ENCODE results near the gene BLTP3B. TPM values are rescaled to one million over a fixed set of nuclear protein-coding genes. Genes with fewer than 3 reads are reported as not detected.

Gene BLTP3B
- total RNA-seq, 4 donors from 2014 or later, result 7.1 to 21.9 (median 13.5) TPM

GRCh38 chr12:100174495-100174894, 31.8 kb upstream of the BLTP3B start:
- intact Hi-C loops (cut with DNase I), result no loop called here
- DNase-seq, result no peak

GRCh38 chr12:100173111-100173510, 30.4 kb upstream of the BLTP3B start:
- Histone ChIP-seq H3K4me1 (peaks cover 0 to 13% (median 0%) of the 10 kb centered on the region in 3 donors), H3K36me3 (peaks cover 0 to 8% (median 0%) of the 10 kb centered on the region in 3 donors), H3K27me3 (no peaks in the 10 kb centered on the region), H3K9me3 (no peaks in the 10 kb centered on the region), H3K4me3 (no peak overlapping the region), H3K27ac (no peak overlapping the region)
- WGBS, 2 donors, result 96% methylated on average over 5 of the region's 6 CpGs
- intact Hi-C loops (cut with DNase I), result no loop called here
- TF ChIP-seq POLR2A (IDR thresholded peaks at IDR 0.05) (no peak), CTCF (IDR thresholded peaks at IDR 0.05) (no peak)
- no peak for DNase-seq

More at GRCh38 chr12:100174495-100174894, 31.8 kb upstream of the BLTP3B start:
- Histone ChIP-seq H3K27ac (no peak overlapping the region), H3K4me1 (no peaks in the 10 kb centered on the region), H3K4me3 (no peak overlapping the region), H3K27me3 (no peaks in the 10 kb centered on the region), H3K36me3 (peaks cover 0 to 8% (median 0%) of the 10 kb centered on the region in 3 donors), H3K9me3 (no peaks in the 10 kb centered on the region)
- no peak for TF ChIP-seq CTCF (IDR thresholded peaks at IDR 0.05)
- TF ChIP-seq POLR2A (IDR thresholded peaks at IDR 0.05), result no peak

GRCh38 chr12:100171248-100171647, 28.6 kb upstream of the BLTP3B start:
- no peaks in the 10 kb centered on the region for H3K9me3 ChIP-seq
- H3K27me3 ChIP-seq, result no peaks in the 10 kb centered on the region
- TF ChIP-seq POLR2A (IDR thresholded peaks at IDR 0.05), result no peak
- TF ChIP-seq CTCF (IDR thresholded peaks at IDR 0.05), result no peak
- H3K4me1 ChIP-seq, result peaks cover 0 to 15% (median 0%) of the 10 kb centered on the region in 3 donors
- H3K36me3 ChIP-seq, result peaks cover 0 to 8% (median 0%) of the 10 kb centered on the region in 3 donors
- DNase-seq, result no peak
- no peak overlapping the region for H3K4me3 ChIP-seq
- H3K27ac ChIP-seq, result no peak overlapping the region
- intact Hi-C loops (cut with DNase I), result no loop called here

- no peaks in the 10 kb centered on the region for H3K27me3 ChIP-seq
- no peak for DNase-seq
- intact Hi-C loops (cut with DNase I), result no loop called here
- WGBS, 2 donors, result 80 to 88% methylated on average over 1 to 2 of the region's 7 CpGs
- H3K4me3 ChIP-seq, result no peak overlapping the region
- no peak for TF ChIP-seq POLR2A (IDR thresholded peaks at IDR 0.05)
- TF ChIP-seq CTCF (IDR thresholded peaks at IDR 0.05), result no peak
- no peak overlapping the region for H3K27ac ChIP-seq
- H3K9me3 ChIP-seq, result no peaks in the 10 kb centered on the region
- H3K4me1 ChIP-seq, result peaks cover 0 to 15% (median 0%) of the 10 kb centered on the region in 3 donors
- H3K36me3 ChIP-seq, result peaks cover 0 to 8% (median 0%) of the 10 kb centered on the region in 3 donors
Measured at GRCh38 chr12:100170313-100170858, 27.7 kb upstream of the BLTP3B start.

- H3K4me3 ChIP-seq, result no peak overlapping the region
Measured at GRCh38 chr12:100169345-100169744, 26.7 kb upstream of the BLTP3B start.

More at GRCh38 chr12:100169345-100169744, 26.7 kb upstream of the BLTP3B start:
- 66 to 77% methylated on average over 9 of the region's 9 CpGs for WGBS, 2 donors
- DNase-seq, result no peak
- Histone ChIP-seq H3K9me3 (no peaks in the 10 kb centered on the region), H3K36me3 (peaks cover 0 to 8% (median 0%) of the 10 kb centered on the region in 3 donors), H3K4me1 (peaks cover 0 to 17% (median 2%) of the 10 kb centered on the region in 3 donors), H3K27me3 (no peaks in the 10 kb centered on the region), H3K27ac (no peak overlapping the region)
- TF ChIP-seq POLR2A (IDR thresholded peaks at IDR 0.05) (no peak), CTCF (IDR thresholded peaks at IDR 0.05) (no peak)
- intact Hi-C loops (cut with DNase I), result no loop called here
